GM21367 (cell line): ENCODE data around the gene SDR39U1.

ENCODE experiments used
- ATAC-seq: cut with Tn5 transposase; IDR thresholded peaks from one replicate; pipeline ENCODE4 v1.9.1; 2021; ENCODE audit not compliant: unreplicated experiment

The SDR39U1 gene

GRCh38 chr14:24443053-24443665 lies 583 bp upstream of the SDR39U1 start:
- ATAC-seq = no peak

DNA sequence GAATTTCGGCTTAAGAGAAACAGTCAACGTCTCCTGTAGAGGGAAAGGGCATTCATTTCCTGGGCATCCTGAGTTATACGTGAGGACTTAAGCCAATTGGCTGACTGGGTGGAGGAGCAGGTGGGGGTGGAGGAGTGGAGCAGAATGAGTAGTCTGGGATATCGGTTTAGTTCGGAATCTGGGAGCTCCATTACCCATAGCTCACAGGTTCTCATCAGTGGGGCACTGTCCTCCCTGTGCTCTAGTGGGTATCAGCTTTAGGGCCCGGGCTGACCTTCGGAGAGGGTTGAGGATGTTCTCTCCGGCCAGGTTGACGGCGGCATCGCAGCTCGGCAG lies 704 bp downstream of the SDR39U1 start:
- ATAC-seq = no peak

DNA sequence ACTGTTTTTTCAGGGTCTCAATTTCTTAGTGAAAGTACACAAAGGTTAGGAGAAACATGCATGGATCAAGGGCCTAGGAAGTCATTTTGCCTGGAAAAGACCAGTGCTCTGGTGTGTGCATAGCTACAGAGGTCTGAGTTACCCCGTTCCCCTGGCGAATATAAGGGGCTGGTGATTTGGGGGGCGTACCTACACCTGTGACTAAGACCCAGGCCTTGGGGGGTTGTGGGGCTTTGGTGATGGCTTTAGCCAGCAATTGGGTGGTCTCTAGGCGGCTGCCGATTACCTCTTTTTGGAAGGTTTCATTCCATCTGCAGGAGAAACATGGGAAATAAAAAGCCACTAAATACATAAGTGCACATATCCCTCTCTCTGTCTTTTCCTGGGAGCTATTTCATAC lies 1.1 kb downstream of the SDR39U1 start:
- ATAC-seq = no peak

DNA sequence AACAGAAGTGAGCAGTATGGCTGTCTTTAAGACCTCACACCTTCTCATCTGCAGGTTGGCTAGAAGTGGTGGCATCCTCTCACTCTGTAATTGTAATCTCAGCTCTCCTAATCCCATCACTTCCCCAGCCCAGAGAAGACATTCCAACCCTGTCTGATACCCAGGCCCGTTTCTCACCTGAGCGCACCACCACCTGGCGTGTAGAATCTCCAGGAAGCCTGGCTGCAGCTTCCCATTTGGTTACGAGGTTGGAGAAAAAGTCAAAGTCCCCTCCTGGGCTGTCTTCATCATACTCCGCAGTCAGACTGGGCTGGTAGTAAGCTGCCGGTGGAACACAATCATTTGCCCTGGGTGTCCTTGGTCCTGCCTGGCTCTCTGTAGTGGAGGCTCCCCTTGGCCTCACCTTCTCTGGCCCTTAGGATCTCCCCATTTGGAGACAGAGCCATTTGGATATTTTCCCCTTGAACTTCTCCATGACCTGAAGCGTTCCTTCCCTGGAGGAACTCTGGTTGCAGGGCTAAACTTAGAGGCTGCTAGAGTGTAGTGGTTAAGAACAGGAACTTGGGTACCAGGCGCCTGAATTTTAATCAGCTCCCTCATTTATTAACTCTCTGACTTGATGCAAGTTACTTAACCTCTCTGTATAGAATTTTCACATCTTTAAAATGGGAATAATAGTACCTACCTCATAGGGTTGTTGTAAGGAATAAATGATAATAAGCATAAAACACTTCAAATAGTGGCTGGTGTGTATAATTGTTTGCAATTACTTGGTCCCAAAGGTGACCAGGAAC lies 1.8 kb downstream of the SDR39U1 start:
- no peak for ATAC-seq

DNA sequence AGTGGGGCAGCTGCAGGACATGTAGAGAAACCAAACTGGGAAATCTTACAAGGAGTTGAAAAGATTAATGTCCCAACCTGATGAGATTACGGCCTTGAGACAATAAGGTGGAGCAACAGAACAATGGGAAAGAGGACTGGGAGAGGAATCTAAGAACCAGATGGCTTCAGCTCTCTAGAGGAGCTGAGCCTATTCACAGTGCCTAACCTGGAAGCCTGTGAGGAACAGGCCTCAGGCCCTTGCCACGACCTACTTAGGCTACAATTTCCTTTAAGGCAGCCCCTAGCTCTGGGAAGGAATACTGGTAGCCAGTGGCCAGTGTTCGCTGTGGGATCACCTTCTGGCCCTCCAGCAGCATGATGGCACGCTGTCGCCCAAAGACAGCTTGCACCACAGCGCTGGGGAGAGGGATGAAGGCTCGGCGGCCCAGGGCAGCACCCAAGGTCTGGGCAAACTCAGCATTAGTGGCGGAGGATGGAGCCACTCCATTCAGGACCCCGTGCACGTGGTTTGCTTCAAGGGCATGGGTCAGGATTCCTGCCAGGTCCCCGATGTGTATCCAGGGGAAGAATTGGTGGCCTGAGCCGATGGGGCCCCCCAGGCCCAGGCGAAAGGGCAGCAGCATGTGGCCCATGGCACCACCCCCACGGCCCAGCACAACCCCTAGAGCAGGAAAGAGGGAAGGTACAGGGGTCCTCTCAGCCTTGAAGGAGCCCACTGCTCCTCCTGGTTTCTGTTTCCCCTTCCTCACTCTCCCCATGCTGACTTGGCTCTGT lies 2.6 kb downstream of the SDR39U1 start:
- ATAC-seq = no peak

- ATAC-seq = no peak
Observed at GRCh38 chr14:24439257-24439656, 3.3 kb downstream of the SDR39U1 start.

GRCh38 chr14:24438223-24439097 lies 4.1 kb downstream of the SDR39U1 start:
- ATAC-seq = no peak

DNA sequence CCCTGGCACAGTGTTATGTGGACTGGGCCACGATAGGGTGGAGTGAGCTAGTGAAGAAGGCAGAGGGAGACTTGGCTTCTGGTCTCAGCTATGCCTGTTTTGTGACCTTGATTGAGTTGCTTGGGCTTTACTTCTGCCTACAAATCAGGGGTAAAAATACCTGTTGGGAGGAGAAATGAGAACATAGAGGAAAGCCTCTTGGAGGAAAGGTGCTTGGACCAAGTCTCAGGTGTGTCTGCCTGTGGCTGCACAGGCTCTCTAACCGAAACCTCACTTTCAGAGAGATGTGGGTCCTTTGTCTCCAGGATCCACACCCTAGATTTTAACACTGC lies 4.9 kb downstream of the SDR39U1 start:
- ATAC-seq = no peak

DNA sequence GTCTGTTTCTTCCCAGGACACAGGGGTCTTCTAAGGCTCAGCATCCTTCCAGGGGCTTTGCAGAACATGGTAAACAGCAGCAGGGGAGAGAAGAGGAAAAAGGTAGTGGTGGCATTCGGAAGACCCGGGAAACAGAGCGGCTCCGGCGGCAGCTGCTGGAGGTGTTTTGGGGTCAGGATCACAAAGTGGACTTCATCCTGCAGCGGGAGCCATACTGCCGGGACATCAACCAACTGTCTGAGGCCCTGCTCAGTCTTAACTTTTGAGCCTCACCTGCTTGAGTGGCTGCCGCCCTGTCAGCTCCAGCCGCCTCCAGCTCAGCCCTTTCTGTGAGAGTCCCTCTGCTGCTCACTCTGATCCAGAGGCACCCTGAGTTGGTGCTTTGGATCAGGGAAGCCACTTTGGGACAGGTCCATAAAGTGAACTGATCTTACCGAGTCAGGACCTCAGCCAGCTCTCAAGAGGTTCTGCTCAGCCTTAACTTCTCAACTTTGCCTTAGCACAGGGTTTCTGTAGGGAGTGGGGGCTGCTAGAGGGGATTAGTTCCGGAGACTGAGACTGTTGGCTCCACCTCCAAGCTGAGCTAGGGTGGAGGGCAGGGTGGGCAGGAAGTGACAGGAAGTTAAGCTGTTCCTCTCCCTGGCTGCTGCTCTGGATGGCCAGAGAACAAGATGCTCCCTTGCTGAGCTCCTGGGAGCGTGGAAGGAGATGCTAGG lies 5.4 kb downstream of the SDR39U1 start:
- no peak for ATAC-seq

DNA sequence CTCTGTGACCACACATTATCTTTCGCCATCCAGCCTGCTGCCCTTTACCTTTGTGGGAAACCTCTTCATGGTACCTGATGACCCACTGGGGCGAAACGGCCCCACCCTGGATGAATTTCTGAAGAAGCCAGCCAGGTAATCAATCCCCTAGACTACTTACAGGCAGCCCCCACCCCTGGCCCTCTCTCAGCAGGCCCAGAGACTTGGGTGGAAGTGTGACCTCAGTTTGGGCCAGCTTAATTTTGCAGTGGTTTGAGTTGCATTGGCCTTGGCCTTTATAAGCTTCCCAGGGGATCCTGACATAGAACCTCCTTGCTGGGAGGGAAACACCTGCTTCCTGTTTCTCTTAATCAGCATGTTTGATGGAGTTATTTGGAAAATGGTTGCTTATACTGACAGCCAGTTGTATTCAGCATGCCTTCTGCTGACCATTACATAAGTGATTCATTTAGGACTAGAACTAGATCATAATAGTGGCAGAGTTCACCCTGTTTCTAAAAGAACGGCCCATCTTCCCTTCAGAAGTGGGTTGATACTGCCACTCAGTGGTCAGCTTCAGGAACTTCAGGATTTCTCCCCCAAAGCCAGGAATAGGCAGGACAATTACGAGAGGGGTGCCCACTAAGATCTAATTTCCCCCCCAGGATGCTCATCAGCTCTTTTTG lies 6.1 kb downstream of the SDR39U1 start:
- no peak for ATAC-seq

DNA sequence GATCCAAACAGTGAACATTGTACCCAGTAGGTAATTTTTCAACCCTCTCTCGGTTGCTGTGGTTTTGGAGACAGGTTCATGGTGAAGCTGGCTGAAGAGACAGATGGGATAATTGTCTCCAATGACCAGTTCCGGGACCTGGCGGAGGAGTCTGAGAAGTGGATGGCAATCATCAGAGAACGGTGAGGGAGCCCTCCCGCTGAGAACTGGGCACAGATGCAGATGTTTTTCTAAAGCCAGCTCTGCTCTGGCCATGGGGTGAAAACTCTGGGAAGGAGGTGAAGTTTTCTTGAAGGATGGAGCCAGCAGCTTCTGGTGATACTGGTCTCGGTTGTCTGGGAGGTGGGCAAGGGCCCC lies 6.6 kb downstream of the SDR39U1 start:
- no peak for ATAC-seq

DNA sequence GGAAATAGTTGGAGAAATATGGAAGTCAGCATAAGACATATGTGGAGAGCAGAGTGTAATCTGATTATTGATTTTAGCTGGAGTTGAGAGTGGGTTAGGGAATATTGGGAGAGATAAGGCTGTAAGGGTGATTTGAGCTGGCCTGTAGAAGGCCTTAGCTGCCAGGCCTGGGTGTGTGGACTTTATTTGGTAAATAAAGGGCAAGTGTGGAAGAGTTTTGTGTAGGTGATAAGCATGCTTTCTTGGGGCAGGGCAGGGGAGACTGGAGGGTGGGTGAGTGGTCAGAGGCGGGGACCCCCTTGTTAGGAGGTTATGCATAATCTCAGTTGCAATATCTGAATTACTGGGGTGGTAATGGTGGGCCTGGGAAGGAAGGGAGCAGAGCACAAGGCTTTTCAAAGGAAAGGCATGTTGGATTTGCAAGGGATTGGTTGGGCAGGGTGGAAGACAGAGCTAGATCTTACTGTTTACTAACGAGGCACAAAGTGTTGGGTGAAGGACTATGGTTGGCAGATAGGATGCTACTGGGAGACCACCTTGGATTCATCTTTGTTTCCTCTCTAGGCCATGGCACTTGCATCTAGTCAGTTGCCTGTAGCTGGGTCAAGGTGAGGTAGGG lies 7.3 kb downstream of the SDR39U1 start:
- no peak for ATAC-seq

- no peak for ATAC-seq
Observed at GRCh38 chr14:24434676-24435075, 7.9 kb downstream of the SDR39U1 start.

DNA sequence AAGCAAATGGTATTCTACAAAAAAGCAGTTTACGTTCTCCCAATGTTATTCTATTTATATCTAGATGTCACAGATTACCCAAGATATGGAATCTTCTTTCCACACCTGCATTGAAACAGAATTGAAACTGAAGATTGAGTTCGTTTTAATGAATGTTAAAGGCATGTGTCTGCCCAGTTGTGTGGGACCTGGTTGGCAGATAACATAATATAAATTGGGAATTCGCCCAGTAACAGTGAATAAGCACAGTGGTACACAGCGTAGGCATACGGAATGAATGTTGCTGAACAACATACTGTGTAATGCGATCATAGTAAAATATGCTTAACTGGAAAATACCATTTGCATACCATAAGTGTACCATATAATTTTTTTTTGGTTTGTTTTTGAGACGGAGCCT lies 8.5 kb downstream of the SDR39U1 start:
- ATAC-seq = no peak

DNA sequence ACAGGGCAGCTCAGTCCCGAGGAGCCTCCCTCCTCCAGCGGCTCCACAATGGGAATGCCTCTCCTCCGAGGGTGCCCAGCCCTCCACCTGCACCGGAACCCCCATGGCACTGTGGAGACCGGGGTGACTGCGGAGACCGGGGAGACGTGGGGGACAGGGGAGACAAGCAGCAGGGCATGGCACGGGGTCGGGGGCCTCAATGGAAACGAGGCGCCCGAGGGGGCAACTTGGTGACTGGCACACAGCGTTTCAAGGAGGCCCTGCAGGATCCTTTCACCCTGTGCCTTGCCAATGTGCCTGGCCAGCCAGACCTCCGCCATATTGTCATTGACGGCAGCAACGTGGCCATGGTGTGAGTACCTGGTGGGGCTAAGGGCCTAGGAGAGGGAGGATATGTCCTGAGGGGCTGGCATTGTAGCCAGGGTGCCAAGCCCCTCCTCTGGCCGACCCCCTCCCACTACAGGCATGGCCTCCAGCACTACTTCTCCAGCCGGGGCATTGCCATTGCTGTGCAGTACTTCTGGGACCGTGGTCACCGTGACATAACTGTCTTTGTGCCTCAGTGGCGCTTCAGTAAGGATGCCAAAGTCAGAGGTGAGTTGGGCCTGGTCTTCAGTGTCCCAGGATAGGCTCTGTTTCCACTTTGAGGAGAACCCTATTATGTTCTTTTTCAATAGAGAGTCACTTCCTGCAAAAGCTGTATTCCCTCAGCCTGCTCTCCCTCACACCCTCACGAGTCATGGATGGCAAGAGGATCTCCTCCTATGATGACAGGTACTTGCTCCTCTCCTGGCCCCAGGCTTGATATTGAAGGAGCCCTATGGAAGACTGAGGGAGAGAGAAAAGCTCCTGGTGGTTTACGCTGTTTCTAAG lies 10.1 kb downstream of the SDR39U1 start:
- no peak for ATAC-seq

DNA sequence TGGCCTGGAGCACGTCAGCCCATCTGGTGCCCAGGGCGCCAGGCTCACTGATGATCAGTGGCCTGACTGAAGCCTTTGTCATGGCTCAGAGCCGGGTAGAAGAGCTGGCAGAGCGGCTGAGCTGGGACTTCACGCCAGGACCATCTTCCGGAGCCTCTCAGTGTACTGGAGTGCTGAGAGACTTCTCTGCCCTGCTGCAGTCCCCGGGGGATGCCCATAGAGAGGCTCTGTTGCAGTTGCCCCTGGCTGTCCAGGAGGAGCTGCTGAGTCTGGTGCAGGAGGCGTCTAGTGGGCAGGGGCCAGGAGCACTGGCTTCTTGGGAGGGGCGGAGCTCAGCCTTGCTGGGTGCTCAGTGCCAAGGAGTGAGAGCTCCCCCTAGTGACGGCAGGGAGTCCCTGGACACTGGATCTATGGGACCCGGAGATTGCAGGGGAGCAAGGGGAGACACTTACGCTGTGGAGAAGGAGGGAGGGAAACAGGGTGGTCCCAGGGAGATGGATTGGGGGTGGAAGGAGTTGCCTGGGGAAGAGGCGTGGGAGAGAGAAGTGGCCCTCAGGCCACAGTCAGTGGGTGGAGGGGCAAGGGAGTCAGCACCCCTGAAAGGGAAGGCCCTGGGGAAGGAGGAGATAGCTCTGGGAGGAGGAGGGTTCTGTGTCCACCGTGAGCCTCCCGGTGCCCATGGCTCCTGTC lies 10.9 kb downstream of the SDR39U1 start:
- ATAC-seq = peak; percentile 50

DNA sequence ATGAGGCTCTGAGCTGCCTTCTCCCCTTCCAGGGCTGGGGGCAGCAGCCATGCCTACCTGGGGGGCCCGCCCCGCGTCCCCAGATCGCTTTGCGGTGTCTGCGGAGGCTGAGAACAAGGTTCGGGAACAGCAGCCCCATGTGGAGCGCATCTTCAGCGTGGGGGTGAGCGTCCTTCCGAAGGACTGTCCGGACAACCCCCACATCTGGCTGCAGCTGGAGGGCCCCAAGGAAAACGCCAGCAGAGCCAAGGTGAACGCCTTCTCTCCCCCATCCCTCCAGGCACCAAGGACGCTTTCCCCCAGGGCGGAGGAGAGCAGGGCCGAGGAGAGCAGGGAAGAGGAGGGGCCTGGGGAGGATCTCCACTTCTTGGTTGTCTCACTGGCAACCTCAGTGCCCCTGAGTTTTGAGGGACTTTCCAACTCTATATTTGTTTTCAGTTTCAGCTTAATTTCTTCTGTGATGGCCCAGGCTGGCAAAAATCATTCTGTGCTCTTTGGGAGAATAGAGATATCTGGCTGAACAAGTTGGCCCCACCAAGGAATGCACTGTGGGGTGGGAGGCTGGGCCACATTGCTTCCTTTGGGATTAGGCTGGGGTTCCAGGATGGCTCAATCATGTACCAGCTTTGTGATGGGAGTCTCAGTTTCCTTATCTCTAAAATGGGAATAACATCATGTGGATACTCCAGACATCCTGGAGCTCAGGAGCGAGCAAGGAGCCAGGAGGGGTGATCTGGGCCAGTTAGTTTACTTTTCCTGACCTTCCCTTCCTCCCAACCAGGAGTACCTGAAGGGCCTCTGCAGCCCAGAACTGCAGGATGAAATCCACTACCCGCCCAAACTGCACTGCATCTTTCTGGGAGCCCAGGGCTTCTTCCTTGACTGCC lies 11.7 kb downstream of the SDR39U1 start:
- ATAC-seq = no peak
